ENCODE results near the gene ATP2B2.

ATP2B2 gene

GRCh38 chr3:10460951-10461545 is 44.3 kb downstream of the ATP2B2 start:
- H3K36me3 ChIP-seq (replicated peaks; ENCODE audit: low read depth, low read length): no peaks in the 10 kb centered on the region
- no peaks in the 10 kb centered on the region for H3K79me2 ChIP-seq (ENCODE audit: low read length)
- H4K20me1 ChIP-seq (ENCODE audit: insufficient read depth, low read length): no peaks in the 10 kb centered on the region
- H3K4me2 ChIP-seq (ENCODE audit: low read length): no peak overlapping the region
- TF ChIP-seq EZH2phosphoT487 (IDR thresholded peaks at IDR 0.05; ENCODE audit: low read depth) (no peak), CTCF (IDR thresholded peaks at IDR 0.05; ENCODE audit: low read depth, low read length) (no peak)
- H3K4me1 ChIP-seq (ENCODE audit: low read length): peaks cover 22% of the 10 kb centered on the region
- peaks cover 20% of the 10 kb centered on the region for H3K27me3 ChIP-seq (ENCODE audit: low read depth, low read length)
- H2AFZ ChIP-seq (ENCODE audit: low read depth, low read length): no peak overlapping the region
- no peak overlapping the region for H3K4me3 ChIP-seq (ENCODE audit: low read length)
- no peak overlapping the region for H3K27ac ChIP-seq (ENCODE audit: low read length)
- no peak overlapping the region for H3K9ac ChIP-seq (ENCODE audit: low read length)
- H3K9me3 ChIP-seq (ENCODE audit: insufficient read depth, low read length): no peaks in the 10 kb centered on the region

- H3K9me3 ChIP-seq (ENCODE audit: insufficient read depth, low read length): no peaks in the 10 kb centered on the region
- no peak for TF ChIP-seq EZH2phosphoT487 (IDR thresholded peaks at IDR 0.05; ENCODE audit: low read depth)
- no peak for TF ChIP-seq CTCF (IDR thresholded peaks at IDR 0.05; ENCODE audit: low read depth, low read length)
- no peaks in the 10 kb centered on the region for H3K36me3 ChIP-seq (replicated peaks; ENCODE audit: low read depth, low read length)
- H3K4me3 ChIP-seq (ENCODE audit: low read length): no peak overlapping the region
- H3K4me1 ChIP-seq (ENCODE audit: low read length): peaks cover 22% of the 10 kb centered on the region
- no peak overlapping the region for H3K4me2 ChIP-seq (ENCODE audit: low read length)
- H3K27ac ChIP-seq (ENCODE audit: low read length): no peak overlapping the region
- no peak overlapping the region for H2AFZ ChIP-seq (ENCODE audit: low read depth, low read length)
- no peaks in the 10 kb centered on the region for H4K20me1 ChIP-seq (ENCODE audit: insufficient read depth, low read length)
- no peak overlapping the region for H3K9ac ChIP-seq (ENCODE audit: low read length)
- H3K27me3 ChIP-seq (ENCODE audit: low read depth, low read length): peaks cover 20% of the 10 kb centered on the region
- no peaks in the 10 kb centered on the region for H3K79me2 ChIP-seq (ENCODE audit: low read length)
These were observed 45.2 kb downstream of the ATP2B2 start for GRCh38 chr3:10459954-10460754.

GRCh38 chr3:10457560-10457959 is 47.8 kb downstream of the ATP2B2 start:
- Histone ChIP-seq H3K4me3 (ENCODE audit: low read length) (peak overlapping the region; percentile 42), H4K20me1 (ENCODE audit: insufficient read depth, low read length) (no peaks in the 10 kb centered on the region), H2AFZ (ENCODE audit: low read depth, low read length) (no peak overlapping the region), H3K27ac (ENCODE audit: low read length) (peak overlapping the region; percentile 45), H3K9ac (ENCODE audit: low read length) (no peak overlapping the region; the same call in 1 of the 2 replicates), H3K27me3 (ENCODE audit: low read depth, low read length) (peaks cover 35% of the 10 kb centered on the region), H3K79me2 (ENCODE audit: low read length) (no peaks in the 10 kb centered on the region), H3K4me1 (ENCODE audit: low read length) (peaks cover 22% of the 10 kb centered on the region), H3K36me3 (replicated peaks; ENCODE audit: low read depth, low read length) (no peaks in the 10 kb centered on the region), H3K9me3 (ENCODE audit: insufficient read depth, low read length) (no peaks in the 10 kb centered on the region), H3K4me2 (ENCODE audit: low read length) (peak overlapping the region; percentile 83)
- TF ChIP-seq CTCF (IDR thresholded peaks at IDR 0.05; ENCODE audit: low read depth, low read length) (no peak), EZH2phosphoT487 (IDR thresholded peaks at IDR 0.05; ENCODE audit: low read depth) (no peak)

- Histone ChIP-seq H4K20me1 (ENCODE audit: insufficient read depth, low read length) (no peaks in the 10 kb centered on the region), H3K36me3 (replicated peaks; ENCODE audit: low read depth, low read length) (no peaks in the 10 kb centered on the region), H3K9ac (ENCODE audit: low read length) (no peak overlapping the region)
These were observed 48.4 kb downstream of the ATP2B2 start for GRCh38 chr3:10456981-10457380.

More at GRCh38 chr3:10456981-10457380, 48.4 kb downstream of the ATP2B2 start:
- Histone ChIP-seq H3K79me2 (ENCODE audit: low read length) (no peaks in the 10 kb centered on the region), H3K9me3 (ENCODE audit: insufficient read depth, low read length) (no peaks in the 10 kb centered on the region), H3K27me3 (ENCODE audit: low read depth, low read length) (peaks cover 39% of the 10 kb centered on the region), H3K4me3 (ENCODE audit: low read length) (peak overlapping the region; percentile 42), H3K27ac (ENCODE audit: low read length) (peak overlapping the region; percentile 44), H2AFZ (ENCODE audit: low read depth, low read length) (no peak overlapping the region), H3K4me1 (ENCODE audit: low read length) (peaks cover 22% of the 10 kb centered on the region), H3K4me2 (ENCODE audit: low read length) (peak overlapping the region; percentile 83)
- TF ChIP-seq EZH2phosphoT487 (IDR thresholded peaks at IDR 0.05; ENCODE audit: low read depth) (no peak), CTCF (IDR thresholded peaks at IDR 0.05; ENCODE audit: low read depth, low read length) (no peak)
